Hepatocyte (in vitro differentiated cells): Measurements from ENCODE around the gene EEF1A2. TPM values are rescaled to one million over a fixed set of nuclear protein-coding genes. Genes with fewer than 3 reads are reported as not detected.

Experiments
- DNase-seq: peaks from one replicate; pipeline ENCODE4 v3.0.0-alpha.2; 2016; ENCODE audit warnings: low spot score
- H2AFZ ChIP-seq: fragments of 200-600 bp; sonication (generic); 2 replicates; pipeline ENCODE4 v1.6.0; 2016; ENCODE audit warnings: antibody characterized with exemption, mild to moderate bottlenecking
- H3K27ac ChIP-seq: fragments of 200-600 bp; sonication (generic); 2 replicates; pipeline ENCODE4 v1.5.1; 2016; ENCODE audit warnings: mild to moderate bottlenecking
- H3K27me3 ChIP-seq: fragments of 200-600 bp; sonication (generic); 2 replicates; pipeline ENCODE4 v1.6.1; 2016
- H3K36me3 ChIP-seq: fragments of 200-600 bp; sonication (generic); replicated peaks from 2 replicates; pipeline ENCODE4 v1.5.1; 2016; ENCODE audit warnings: low read depth; ENCODE audit not compliant: insufficient read depth
- H3K4me1 ChIP-seq: fragments of 200-600 bp; sonication (generic); 2 replicates; pipeline ENCODE4 v1.5.1; 2016; ENCODE audit warnings: mild to moderate bottlenecking, moderate library complexity; ENCODE audit not compliant: insufficient read depth
- H3K4me2 ChIP-seq: fragments of 200-600 bp; sonication (generic); 2 replicates; pipeline ENCODE4 v1.6.0; 2016
- H3K4me3 ChIP-seq: fragments of 200-600 bp; sonication (generic); 2 replicates; pipeline ENCODE4 v1.5.1; 2016; ENCODE audit warnings: mild to moderate bottlenecking
- H3K79me2 ChIP-seq: fragments of 200-600 bp; sonication (generic); 2 replicates; pipeline ENCODE4 v1.6.0; 2017; ENCODE audit warnings: mild to moderate bottlenecking
- H3K9me2 ChIP-seq: fragments of 200-600 bp; sonication (generic); replicated peaks from 2 replicates; pipeline ENCODE4 v1.6.0; 2017; ENCODE audit warnings: mild to moderate bottlenecking; ENCODE audit not compliant: insufficient read depth
- H3K9me3 ChIP-seq: fragments of 200-600 bp; sonication (generic); 2 replicates; pipeline ENCODE4 v1.5.1; 2016; ENCODE audit warnings: low read depth, mild to moderate bottlenecking
- H4K20me1 ChIP-seq: fragments of 200-600 bp; sonication (generic); 2 replicates; pipeline ENCODE4 v1.6.0; 2016; ENCODE audit warnings: mild to moderate bottlenecking; ENCODE audit not compliant: insufficient read depth, poor library complexity, severe bottlenecking
- EZH2 ChIP-seq: fragments of 200-600 bp; sonication (generic); IDR thresholded peaks from 2 replicates; pipeline ENCODE4 v1.6.1; 2016; ENCODE audit warnings: antibody characterized with exemption, mild to moderate bottlenecking, borderline replicate concordance
- EZH2phosphoT487 ChIP-seq: fragments of 200-600 bp; sonication (generic); IDR thresholded peaks from one replicate; pipeline ENCODE4 v1.6.1; 2018; ENCODE audit warnings: antibody characterized with exemption, mild to moderate bottlenecking, low read depth, moderate library complexity; ENCODE audit not compliant: unreplicated experiment, severe bottlenecking
- WGBS: methylation state at CpG from one replicate; pipeline ENCODE4 v1.1.6; 2016; ENCODE audit warnings: low lambda C conversion rate; ENCODE audit errors: missing lambda C conversion rate; 5-methylcytosine and 5-hydroxymethylcytosine counted together
- polyA plus RNA-seq: library from polyadenylated mRNA; unstranded; fragments of >200 nt; fragmentation: Nextera tagmentation; extraction: Ambion mirVana; gene quantifications from 2 replicates; pipeline ENCODE4 v1.2.1, GENCODE V29; 2016
- total RNA-seq: library from RNA; depleted of rRNA; stranded (reverse); fragments of >200 nt; gene quantifications from 2 replicates; pipeline ENCODE4 v1.2.3, GENCODE V29; 2014
- TF ChIP-seq, protein P1 (sequence below): fragments of 200-600 bp; sonication (generic); IDR thresholded peaks from 2 replicates; pipeline ENCODE4 v1.5.1; 2016; ENCODE audit warnings: antibody characterized with exemption, mild to moderate bottlenecking; ENCODE audit not compliant: poor library complexity

EEF1A2 gene
- total and polyA plus RNA-seq, 2 experiments from 2014 or later: 12.0 to 23.5 TPM

DNA sequence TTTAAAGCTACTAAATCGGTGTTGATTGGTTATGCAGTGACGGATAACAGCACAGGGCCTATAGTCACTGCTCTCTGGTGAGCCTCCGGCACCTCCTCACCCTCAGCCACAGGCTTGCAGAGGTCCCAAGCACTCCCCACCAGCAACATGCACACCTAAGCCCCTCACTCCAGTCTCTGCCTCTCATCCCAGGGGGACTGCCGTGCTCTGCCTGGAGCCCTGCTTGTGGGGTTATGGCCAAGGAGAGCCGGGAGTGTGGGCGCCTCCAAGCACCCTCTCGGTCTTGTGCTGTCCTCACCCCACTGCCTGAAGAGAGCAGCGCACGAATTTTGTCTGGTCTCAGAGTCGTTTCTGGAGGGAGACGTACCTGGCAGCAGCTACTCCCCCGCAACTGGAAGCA, 6.8 kb upstream of the EEF1A2 start:
- H3K4me1 ChIP-seq: no peaks in the 10 kb centered on the region
- WGBS: 89% methylated on average over 12 of the region's 12 CpGs
- TF ChIP-seq, protein P1, sequence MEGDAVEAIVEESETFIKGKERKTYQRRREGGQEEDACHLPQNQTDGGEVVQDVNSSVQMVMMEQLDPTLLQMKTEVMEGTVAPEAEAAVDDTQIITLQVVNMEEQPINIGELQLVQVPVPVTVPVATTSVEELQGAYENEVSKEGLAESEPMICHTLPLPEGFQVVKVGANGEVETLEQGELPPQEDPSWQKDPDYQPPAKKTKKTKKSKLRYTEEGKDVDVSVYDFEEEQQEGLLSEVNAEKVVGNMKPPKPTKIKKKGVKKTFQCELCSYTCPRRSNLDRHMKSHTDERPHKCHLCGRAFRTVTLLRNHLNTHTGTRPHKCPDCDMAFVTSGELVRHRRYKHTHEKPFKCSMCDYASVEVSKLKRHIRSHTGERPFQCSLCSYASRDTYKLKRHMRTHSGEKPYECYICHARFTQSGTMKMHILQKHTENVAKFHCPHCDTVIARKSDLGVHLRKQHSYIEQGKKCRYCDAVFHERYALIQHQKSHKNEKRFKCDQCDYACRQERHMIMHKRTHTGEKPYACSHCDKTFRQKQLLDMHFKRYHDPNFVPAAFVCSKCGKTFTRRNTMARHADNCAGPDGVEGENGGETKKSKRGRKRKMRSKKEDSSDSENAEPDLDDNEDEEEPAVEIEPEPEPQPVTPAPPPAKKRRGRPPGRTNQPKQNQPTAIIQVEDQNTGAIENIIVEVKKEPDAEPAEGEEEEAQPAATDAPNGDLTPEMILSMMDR: no peak
- TF ChIP-seq EZH2: no peak
- no peak for TF ChIP-seq EZH2phosphoT487
- H3K27ac ChIP-seq: no peak overlapping the region
- no peak overlapping the region for H2AFZ ChIP-seq
- H3K9me2 ChIP-seq: no peaks in the 10 kb centered on the region
- H3K79me2 ChIP-seq: no peaks in the 10 kb centered on the region
- no peak overlapping the region for H3K4me3 ChIP-seq
- H3K4me2 ChIP-seq: no peak overlapping the region
- no peaks in the 10 kb centered on the region for H4K20me1 ChIP-seq
- H3K27me3 ChIP-seq: peaks cover 5% of the 10 kb centered on the region
- no peaks in the 10 kb centered on the region for H3K9me3 ChIP-seq
- no peak for DNase-seq
- H3K36me3 ChIP-seq: no peaks in the 10 kb centered on the region

DNA sequence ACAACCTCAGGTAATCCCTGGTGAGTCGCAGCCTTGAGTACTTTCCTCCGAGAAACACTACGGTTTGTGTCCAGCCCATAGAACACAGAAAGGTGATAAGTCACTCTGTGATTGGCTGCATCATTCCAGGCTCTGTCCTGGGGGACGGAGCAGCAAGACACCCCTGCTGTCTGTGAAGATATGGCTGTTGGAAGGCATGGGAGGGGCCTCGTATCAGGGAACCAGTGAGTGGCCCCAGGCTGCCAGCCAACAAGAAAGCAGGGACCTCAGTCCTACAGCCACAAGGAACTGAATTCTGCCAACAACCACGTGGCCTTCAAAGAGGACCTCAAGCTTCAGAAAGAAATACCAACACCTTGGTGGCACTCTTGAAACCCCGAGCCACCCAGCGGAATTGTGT, 6.4 kb upstream of the EEF1A2 start:
- 82% methylated on average over 8 of the region's 8 CpGs for WGBS
- Histone ChIP-seq H3K27ac (no peak overlapping the region), H3K4me2 (no peak overlapping the region), H3K9me2 (no peaks in the 10 kb centered on the region), H3K4me1 (no peaks in the 10 kb centered on the region), H2AFZ (no peak overlapping the region), H3K27me3 (peaks cover 5% of the 10 kb centered on the region), H3K9me3 (no peaks in the 10 kb centered on the region), H4K20me1 (no peaks in the 10 kb centered on the region), H3K4me3 (no peak overlapping the region), H3K36me3 (no peaks in the 10 kb centered on the region), H3K79me2 (no peaks in the 10 kb centered on the region)
- TF ChIP-seq EZH2phosphoT487 (no peak), EZH2 (no peak)
- TF ChIP-seq, protein P1: no peak
- DNase-seq: no peak

DNA sequence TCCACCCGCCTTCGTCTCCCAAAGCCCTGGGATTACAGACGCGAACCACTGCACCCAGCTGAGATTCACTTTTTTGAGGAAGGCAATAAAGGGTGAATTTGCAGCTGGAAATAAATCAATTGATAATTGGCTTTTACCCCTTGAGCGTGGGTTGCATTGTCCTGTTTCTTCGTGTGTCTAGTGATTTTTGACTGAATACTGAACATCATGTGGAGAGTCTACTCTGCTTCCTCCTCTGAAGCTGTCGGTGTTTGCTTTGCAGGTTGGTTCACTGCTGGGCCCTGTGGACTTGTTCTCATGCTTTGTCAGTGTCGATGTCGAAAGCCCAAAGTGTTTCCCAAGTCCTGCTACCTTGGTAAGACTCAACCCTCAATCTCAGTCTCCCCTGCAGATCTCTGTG, 5.8 kb upstream of the EEF1A2 start:
- H3K4me3 ChIP-seq: no peak overlapping the region
- no peaks in the 10 kb centered on the region for H4K20me1 ChIP-seq
- no peaks in the 10 kb centered on the region for H3K9me2 ChIP-seq
- H3K36me3 ChIP-seq: no peaks in the 10 kb centered on the region
- DNase-seq: no peak
- no peak overlapping the region for H3K27ac ChIP-seq
- no peaks in the 10 kb centered on the region for H3K9me3 ChIP-seq
- no peak overlapping the region for H3K4me2 ChIP-seq
- no peak overlapping the region for H2AFZ ChIP-seq
- no peaks in the 10 kb centered on the region for H3K79me2 ChIP-seq
- peaks cover 12% of the 10 kb centered on the region for H3K27me3 ChIP-seq
- TF ChIP-seq EZH2 (no peak), EZH2phosphoT487 (no peak)
- TF ChIP-seq, protein P1: no peak
- 93% methylated on average over 9 of the region's 9 CpGs for WGBS
- no peaks in the 10 kb centered on the region for H3K4me1 ChIP-seq

DNA sequence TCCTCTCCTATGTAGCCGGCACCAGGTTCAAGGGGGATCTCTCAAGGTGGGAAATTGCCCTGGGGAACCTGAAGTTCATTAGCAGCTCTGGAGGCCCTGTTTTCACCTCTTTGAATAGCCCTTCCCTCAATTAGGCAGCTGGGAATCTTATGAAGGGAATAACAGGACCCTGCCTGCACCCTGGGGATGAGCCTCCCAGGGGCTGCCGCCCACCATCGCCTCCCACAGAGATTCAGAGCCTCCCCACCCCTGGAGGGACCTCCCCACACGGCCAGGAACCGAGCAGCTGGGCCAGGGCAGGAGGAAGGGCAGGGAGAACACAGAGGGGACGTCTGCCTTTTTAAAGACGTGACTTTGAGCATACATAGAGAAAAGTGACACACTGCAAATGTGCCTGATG, 4.6 kb upstream of the EEF1A2 start:
- peaks cover 16% of the 10 kb centered on the region for H3K27me3 ChIP-seq
- 70% methylated on average over 7 of the region's 7 CpGs for WGBS

More for the DNA sequence above, 4.6 kb upstream of the EEF1A2 start:
- Histone ChIP-seq H3K79me2 (no peaks in the 10 kb centered on the region), H3K4me1 (peaks cover 1% of the 10 kb centered on the region), H3K9me2 (no peaks in the 10 kb centered on the region), H3K27ac (no peak overlapping the region), H2AFZ (no peak overlapping the region), H3K36me3 (no peaks in the 10 kb centered on the region), H3K4me2 (no peak overlapping the region), H3K9me3 (no peaks in the 10 kb centered on the region), H4K20me1 (no peaks in the 10 kb centered on the region), H3K4me3 (no peak overlapping the region)
- TF ChIP-seq EZH2 (no peak), EZH2phosphoT487 (no peak)
- TF ChIP-seq, protein P1: no peak
- DNase-seq: no peak
